Fibroblast of lung (primary cell): ENCODE data around the gene PAQR6.

ENCODE experiments used
- CTCF ChIP-seq, 2 donors: IDR thresholded peaks in 1 of 2; conservative IDR thresholded peaks in 1 of 2; 1 replicate in 1 of 2; 2 replicates in 1 of 2; pipeline ENCODE4 v1.5.1; 2011 to 2012; ENCODE audit warnings: low read length in 2 of 2, control low read depth in 1 of 2, inconsistent platforms in 1 of 2, low read depth in 1 of 2, mild to moderate bottlenecking in 1 of 2
- EZH2 ChIP-seq: IDR thresholded peaks from 2 replicates; pipeline ENCODE4 v1.5.1; 2012; ENCODE audit warnings: low read length, control low read depth, mild to moderate bottlenecking; ENCODE audit errors: missing control alignments

- no peak for TF ChIP-seq CTCF (conservative IDR thresholded peaks at IDR 0.05 in 1 of 2, IDR thresholded peaks at IDR 0.05 in 1 of 2; ENCODE audit: low read depth in 1 of 2, low read length in 2 of 2)
- no peak for TF ChIP-seq EZH2
Measured at GRCh38 chr1:156249593-156249992, 1.7 kb upstream of the PAQR6 start.
